LNCaP clone FGC (cell line): ENCODE measurements around the gene CISH.
A peak's percentile ranks its signal among the peaks of the same experiment; 100 is the strongest.

Experiments used
- DNase-seq: peaks from one replicate; pipeline ENCODE4 v3.0.0-alpha.2; 2011; ENCODE audit warnings: low read depth
- H3K4me3 ChIP-seq: 2 replicates; pipeline ENCODE4 v1.5.1; 2011; ENCODE audit warnings: mild to moderate bottlenecking, low read depth, low read length, control low read depth
- TF ChIP-seq, protein P1 (sequence below): IDR thresholded peaks from 2 replicates; pipeline ENCODE4 v1.5.1; 2012; ENCODE audit warnings: mild to moderate bottlenecking; ENCODE audit not compliant: control insufficient read depth, insufficient read depth; ENCODE audit errors: extremely low read depth

CISH gene

DNA sequence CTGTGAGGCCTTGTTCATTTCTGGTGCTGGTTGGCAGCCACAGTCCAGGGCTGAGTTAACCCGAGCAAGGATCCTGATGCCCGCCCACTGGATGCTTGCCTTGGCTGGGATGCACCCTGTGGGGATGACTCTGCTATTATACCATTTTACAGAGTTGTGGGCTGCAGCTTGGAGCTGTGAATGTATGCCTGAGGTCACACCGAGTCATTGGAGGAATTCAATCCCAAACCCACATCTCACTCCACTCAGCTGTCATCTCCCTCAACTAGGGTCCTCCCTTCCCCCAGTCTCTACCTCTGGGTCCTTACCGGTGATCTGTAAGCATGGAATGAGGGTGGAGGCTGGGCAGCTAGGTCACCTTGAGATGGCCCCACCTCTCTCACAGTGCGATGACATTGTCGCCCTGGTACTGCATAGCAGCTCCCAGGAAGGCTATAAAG lies 27.5 kb upstream of the CISH start:
- DNase-seq = no peak
- TF ChIP-seq, protein P1, sequence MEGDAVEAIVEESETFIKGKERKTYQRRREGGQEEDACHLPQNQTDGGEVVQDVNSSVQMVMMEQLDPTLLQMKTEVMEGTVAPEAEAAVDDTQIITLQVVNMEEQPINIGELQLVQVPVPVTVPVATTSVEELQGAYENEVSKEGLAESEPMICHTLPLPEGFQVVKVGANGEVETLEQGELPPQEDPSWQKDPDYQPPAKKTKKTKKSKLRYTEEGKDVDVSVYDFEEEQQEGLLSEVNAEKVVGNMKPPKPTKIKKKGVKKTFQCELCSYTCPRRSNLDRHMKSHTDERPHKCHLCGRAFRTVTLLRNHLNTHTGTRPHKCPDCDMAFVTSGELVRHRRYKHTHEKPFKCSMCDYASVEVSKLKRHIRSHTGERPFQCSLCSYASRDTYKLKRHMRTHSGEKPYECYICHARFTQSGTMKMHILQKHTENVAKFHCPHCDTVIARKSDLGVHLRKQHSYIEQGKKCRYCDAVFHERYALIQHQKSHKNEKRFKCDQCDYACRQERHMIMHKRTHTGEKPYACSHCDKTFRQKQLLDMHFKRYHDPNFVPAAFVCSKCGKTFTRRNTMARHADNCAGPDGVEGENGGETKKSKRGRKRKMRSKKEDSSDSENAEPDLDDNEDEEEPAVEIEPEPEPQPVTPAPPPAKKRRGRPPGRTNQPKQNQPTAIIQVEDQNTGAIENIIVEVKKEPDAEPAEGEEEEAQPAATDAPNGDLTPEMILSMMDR = no peak
- no peak overlapping the region for H3K4me3 ChIP-seq

DNA sequence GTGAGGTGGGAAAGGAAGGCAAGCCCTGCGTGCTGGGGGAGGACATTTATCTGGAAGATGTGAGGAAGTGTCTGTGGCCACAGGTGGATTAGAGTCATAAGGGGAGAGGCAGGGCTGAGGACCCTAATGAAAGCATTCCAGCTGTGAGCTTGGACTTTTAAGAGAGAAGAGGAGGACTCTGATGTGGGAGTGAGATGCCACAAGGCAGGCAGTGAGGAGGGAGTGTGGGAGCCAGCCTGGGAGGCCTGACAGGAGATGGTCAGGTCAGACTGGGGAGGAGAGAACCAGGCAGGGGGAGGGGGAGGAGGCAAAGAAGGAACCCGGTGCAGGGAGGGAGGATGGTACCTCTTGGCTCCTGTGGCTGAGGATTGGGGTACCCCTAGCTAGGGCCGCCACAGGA lies 26.4 kb upstream of the CISH start:
- TF ChIP-seq, protein P1 = no peak
- DNase-seq = no peak

DNA sequence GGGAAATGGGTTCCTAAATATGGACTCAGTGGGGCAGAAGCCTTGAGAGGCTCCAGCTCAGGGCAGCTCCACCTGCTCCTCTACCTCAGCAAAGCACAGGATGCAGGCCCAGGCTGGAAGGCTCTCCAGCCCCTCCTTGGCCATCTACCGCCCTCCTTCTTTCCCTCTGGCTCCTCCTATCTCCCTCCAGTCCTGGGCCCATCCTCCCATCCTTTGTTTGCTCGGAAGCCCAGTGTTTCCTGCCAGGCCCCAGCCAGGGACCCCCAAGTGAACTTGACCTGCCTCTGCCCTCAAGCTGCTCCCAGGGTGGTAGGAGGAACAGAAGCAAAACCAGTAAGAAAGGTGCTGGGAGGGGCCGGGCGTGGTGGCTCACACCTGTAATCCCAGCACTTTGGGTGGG lies 25.4 kb upstream of the CISH start:
- DNase-seq = no peak
- no peak overlapping the region for H3K4me3 ChIP-seq
- TF ChIP-seq, protein P1 = no peak

More for the DNA sequence above, 26.4 kb upstream of the CISH start:
- H3K4me3 ChIP-seq = no peak overlapping the region

DNA sequence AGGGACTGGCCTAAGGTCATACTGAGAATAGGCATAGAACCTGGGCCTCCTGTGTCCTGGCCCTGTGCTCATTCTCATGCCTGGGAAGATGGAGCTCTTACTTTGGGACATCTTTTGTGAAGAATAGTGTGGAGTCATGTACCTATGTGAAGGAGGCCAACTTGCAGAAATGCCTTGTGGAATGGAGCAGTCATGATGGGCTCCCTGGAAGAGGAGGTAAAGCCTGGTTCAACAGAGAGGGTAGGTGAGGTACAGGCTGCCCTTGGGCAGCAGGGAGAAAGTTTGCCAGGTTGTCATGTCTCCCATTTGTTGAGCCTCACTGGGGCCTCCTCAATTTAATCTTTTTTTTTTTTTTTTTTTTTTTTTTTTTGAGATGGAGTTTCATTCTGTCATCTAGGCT lies 23.5 kb upstream of the CISH start:
- DNase-seq = no peak
- no peak overlapping the region for H3K4me3 ChIP-seq
- TF ChIP-seq, protein P1 = no peak

DNA sequence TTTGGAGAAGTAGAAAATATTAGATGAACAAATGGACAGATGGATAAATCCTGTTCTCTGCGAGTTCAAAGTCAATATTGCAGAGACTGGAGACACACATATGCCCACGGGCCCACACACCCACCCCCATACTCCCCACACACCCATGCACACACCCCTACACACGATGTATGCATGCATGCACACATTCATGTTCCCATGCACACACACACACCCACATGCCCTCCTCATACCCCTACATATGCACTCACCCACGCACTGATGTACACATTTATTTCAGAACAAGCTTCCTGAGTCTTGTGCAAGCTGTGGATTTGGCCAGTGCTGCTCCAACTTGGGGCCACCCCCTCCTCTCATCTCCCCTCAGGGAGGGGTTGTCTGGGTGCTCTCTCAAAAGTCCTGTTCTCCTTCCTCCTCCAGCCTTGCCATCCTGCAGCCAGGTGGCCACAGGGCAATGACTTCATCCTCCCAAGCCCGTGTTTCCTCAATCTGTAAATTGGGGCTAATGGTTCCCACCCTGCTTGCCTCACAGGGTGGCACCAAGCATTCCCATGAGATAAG lies 21.7 kb upstream of the CISH start:
- no peak overlapping the region for H3K4me3 ChIP-seq
- TF ChIP-seq, protein P1 = no peak
- DNase-seq = no peak

DNA sequence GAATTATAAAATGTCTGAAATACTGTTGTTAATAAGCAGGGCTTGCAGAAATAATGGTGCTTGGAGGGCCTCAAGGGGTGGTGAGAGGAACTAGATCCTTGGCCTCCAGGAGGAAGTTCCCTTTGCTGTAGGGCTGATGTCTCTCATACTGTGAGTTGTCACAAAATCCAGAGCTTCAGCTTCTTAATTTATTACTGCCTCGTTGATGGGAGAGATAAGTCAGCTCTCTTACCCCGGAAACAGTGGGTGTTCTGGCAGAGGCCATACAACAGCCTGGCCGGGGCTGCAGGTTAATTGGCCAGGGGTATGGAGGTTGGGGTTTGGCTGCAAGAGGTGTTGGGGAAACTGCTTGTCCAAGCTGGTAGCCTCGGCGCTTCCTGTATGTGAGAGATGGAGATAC lies 20.9 kb upstream of the CISH start:
- H3K4me3 ChIP-seq = no peak overlapping the region
- DNase-seq = peak; percentile 67
- TF ChIP-seq, protein P1 = no peak

DNA sequence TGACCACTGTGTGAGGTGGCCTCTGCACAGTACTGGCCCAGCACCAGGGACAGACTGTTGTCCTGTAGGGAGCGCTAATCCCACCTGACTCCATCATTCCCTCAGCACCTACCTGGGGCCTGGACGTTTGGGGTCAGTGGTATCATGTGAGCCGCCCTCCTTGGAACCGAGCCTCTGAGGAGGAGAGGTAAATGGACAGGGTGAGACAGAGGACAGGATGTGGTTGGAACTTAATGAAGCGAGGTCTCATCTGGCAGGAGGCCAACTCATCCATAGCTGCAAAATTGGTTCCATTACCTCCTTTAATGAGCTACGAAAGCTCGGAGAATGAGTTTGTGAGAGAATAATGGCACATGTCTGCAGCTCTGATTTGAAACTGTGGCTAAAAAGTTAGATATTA lies 19.3 kb upstream of the CISH start:
- no peak overlapping the region for H3K4me3 ChIP-seq
- TF ChIP-seq, protein P1 = no peak
- DNase-seq = no peak
